K562 (cell line): Measurements from ENCODE around the gene TMEM132D. TPM values are rescaled to one million over a fixed set of nuclear protein-coding genes. Genes with fewer than 3 reads are reported as not detected.

Experiments used
- ATAC-seq: fragments of 200-7000 bp; cut with Tn5 transposase; 3 replicates; pipeline ENCODE4 v1.9.1; 2020; ENCODE audit warnings: moderate library complexity
- BruUV-seq: library from RNA; stranded (reverse); fragments of 400-500 nt; replicated peaks from 2 replicates; lab custom pipeline; 2021; lab: Mats Ljungman, UMichigan
- CTCF ChIA-PET: fragments of 300-600 bp; formaldehyde crosslinking; extraction: SDS; loops from one replicate; lab custom pipeline; 2021; ENCODE audit warnings: low intra/inter-chr PET ratio; lab: Yijun Ruan, JAX
- POLR2A ChIA-PET: fragments of 300-600, 350-650 bp; sonication (Branson Sonifier 250); formaldehyde crosslinking; extraction: SDS; loops from one replicate; lab custom pipeline; 2021; ENCODE audit warnings: antibody characterized with exemption, inconsistent platforms; lab: Yijun Ruan, JAX
- DNase-seq, 4 experiments: peaks; one replicate each; pipeline versions ENCODE4 v3.0.0 to v3.0.0-alpha.2; 2011 to 2018; ENCODE audit warnings: low spot score in 3 of 4, mixed read lengths in 3 of 4; ENCODE audit errors: extremely low read depth in 1 of 4
- FAIRE-seq: peaks from 2 replicates; lab custom pipeline; 2011; peaks lifted over from hg19 to GRCh38; lab: Jason Lieb, UNC
- H2AFZ ChIP-seq: 2 replicates; pipeline ENCODE4 v1.6.0; 2011; ENCODE audit warnings: low read depth, low read length, control low read depth, inconsistent platforms
- H3K27ac ChIP-seq: fragments of 200-600 bp; 3 replicates; pipeline ENCODE4 v1.8.0; 2011; ENCODE audit warnings: low read depth, mild to moderate bottlenecking, control low read depth, inconsistent platforms, low read length, moderate library complexity, mixed read lengths; ENCODE audit errors: extremely low read depth
- H3K27me3 ChIP-seq, 2 experiments: fragments of 300-600 bp in 1 of 2; 2 replicates in 1 of 2; 3 replicates in 1 of 2; pipeline versions ENCODE4 v1.6.0 to v1.8.0; 2011; ENCODE audit warnings: inconsistent platforms in 2 of 2, low read length in 2 of 2, mild to moderate bottlenecking in 1 of 2, mixed read lengths in 1 of 2, moderate library complexity in 1 of 2; ENCODE audit not compliant: control insufficient read depth in 2 of 2, insufficient read depth in 2 of 2
- H3K36me3 ChIP-seq: fragments of 300-600 bp; 3 replicates; pipeline ENCODE4 v1.8.0; 2011; ENCODE audit warnings: mild to moderate bottlenecking, low read length, inconsistent platforms; ENCODE audit not compliant: control insufficient read depth, insufficient read depth
- H3K4me1 ChIP-seq, 2 experiments: fragments of 200-600 bp in 1 of 2; replicated peaks in 1 of 2; 2 replicates in 1 of 2; 3 replicates in 1 of 2; pipeline versions ENCODE4 v1.5.1 to v1.8.0; 2011; ENCODE audit warnings: inconsistent platforms in 2 of 2, low read length in 2 of 2, mild to moderate bottlenecking in 1 of 2, mixed read lengths in 1 of 2, moderate library complexity in 1 of 2; ENCODE audit not compliant: control insufficient read depth in 2 of 2, insufficient read depth in 2 of 2
- H3K4me2 ChIP-seq: 2 replicates; pipeline ENCODE4 v1.6.1; 2011; ENCODE audit warnings: low read length, control low read depth, inconsistent platforms, mixed read lengths; ENCODE audit not compliant: insufficient read depth
- H3K4me3 ChIP-seq: fragments of 200-600 bp; sonication (generic), shearing (Covaris generic); 2 replicates; pipeline ENCODE4 v1.5.1; 2016; ENCODE audit warnings: control low read depth, inconsistent platforms
- H3K79me2 ChIP-seq: fragments of 200-600 bp; 3 replicates; pipeline ENCODE4 v1.8.0; 2011; ENCODE audit warnings: low read length, inconsistent platforms; ENCODE audit not compliant: control insufficient read depth, insufficient read depth
- H3K9ac ChIP-seq, 2 experiments: 2 replicates each; pipeline versions ENCODE4 v1.6.0 to v1.6.1; 2011; ENCODE audit warnings: low read depth in 2 of 2, low read length in 2 of 2, control low read depth in 1 of 2, inconsistent platforms in 1 of 2, mild to moderate bottlenecking in 1 of 2, mixed read lengths in 1 of 2; ENCODE audit not compliant: insufficient read depth in 1 of 2
- H3K9me1 ChIP-seq: one replicate; pipeline ENCODE4 v1.6.0; 2011; ENCODE audit warnings: inconsistent platforms, mild to moderate bottlenecking, low read length, moderate library complexity; ENCODE audit not compliant: control insufficient read depth, insufficient read depth
- H3K9me3 ChIP-seq: replicated peaks from 2 replicates; pipeline ENCODE4 v1.5.1; 2011; ENCODE audit warnings: low read depth, low read length, inconsistent platforms; ENCODE audit not compliant: control insufficient read depth, insufficient read depth
- H4K20me1 ChIP-seq: replicated peaks from 2 replicates; pipeline ENCODE4 v1.6.1; 2011; ENCODE audit warnings: low read length, inconsistent platforms, mixed read lengths; ENCODE audit not compliant: control insufficient read depth, insufficient read depth
- CCNT2 ChIP-seq: IDR thresholded peaks from 2 replicates; pipeline ENCODE4 v1.6.1; 2011; ENCODE audit warnings: borderline replicate concordance, low read depth, mild to moderate bottlenecking, moderate library complexity, mixed read lengths, low read length; ENCODE audit not compliant: insufficient read length; ENCODE audit errors: extremely low read depth
- CSDE1 ChIP-seq, 2 experiments: fragments of 450-650 bp; IDR thresholded peaks; 2 replicates each; pipeline ENCODE4 v1.6.1; 2016; ENCODE audit warnings: mild to moderate bottlenecking in 1 of 2
- GABPB1 ChIP-seq: sonication (generic); formaldehyde crosslinking; IDR thresholded peaks from 2 replicates; pipeline ENCODE4 v1.8.0; 2022; ENCODE audit warnings: mild to moderate bottlenecking, missing genetic modification reagents
- GTF2F1 ChIP-seq: IDR thresholded peaks from 2 replicates; pipeline ENCODE4 v1.6.1; 2011; ENCODE audit warnings: low read depth, low read length, improper control_type of control experiment
- HES1 ChIP-seq: fragments of 450-650 bp; IDR thresholded peaks from 2 replicates; pipeline ENCODE4 v1.6.1; 2016; ENCODE audit warnings: low read depth, mild to moderate bottlenecking, moderate library complexity
- KAT2B ChIP-seq: IDR thresholded peaks from one replicate; pipeline ENCODE4 v1.6.1; 2012; ENCODE audit warnings: low read depth, mild to moderate bottlenecking, control low read depth, inconsistent platforms, low read length, moderate library complexity
- KAT8 ChIP-seq: fragments of 450-650 bp; IDR thresholded peaks from 2 replicates; pipeline ENCODE4 v1.6.1; 2016; ENCODE audit warnings: low read depth, mild to moderate bottlenecking
- NKRF ChIP-seq: fragments of 450-650 bp; IDR thresholded peaks from 2 replicates; pipeline ENCODE4 v1.6.1; 2016; ENCODE audit warnings: borderline replicate concordance
- RUNX1 ChIP-seq: sonication (generic); IDR thresholded peaks from 2 replicates; pipeline ENCODE4 v1.6.1; 2016; ENCODE audit warnings: antibody characterized with exemption, low read depth
- SMAD2 ChIP-seq: fragments of 150-350 bp; IDR thresholded peaks from 2 replicates; pipeline ENCODE4 v1.6.1; 2014; ENCODE audit warnings: low read depth, mild to moderate bottlenecking, low read length
- TRIM24 ChIP-seq, 2 experiments: fragments of 450-650 bp; IDR thresholded peaks; 2 replicates each; pipeline ENCODE4 v1.6.1; 2016
- ZNF644 ChIP-seq: fragments of 200-800 bp; sonication (Bioruptor generic); IDR thresholded peaks from 2 replicates; pipeline ENCODE4 v1.6.1; 2016; ENCODE audit warnings: low read depth, missing genetic modification characterization, missing compliant biosample characterization
- ZNF707 ChIP-seq: fragments of 250-450 bp; sonication (Bioruptor Pico); conservative IDR thresholded peaks from 2 replicates; pipeline ENCODE4 v1.8.0; 2022; ENCODE audit warnings: inconsistent platforms, mild to moderate bottlenecking, moderate library complexity
- WGBS: fragments of 100-300 bp; shearing (Covaris generic); methylation state at CpG from one replicate; pipeline ENCODE4 v1.1.6; 2016; ENCODE audit warnings: low coverage, mixed read lengths; ENCODE audit not compliant: insufficient coverage; ENCODE audit errors: missing lambda C conversion rate; 5-methylcytosine and 5-hydroxymethylcytosine counted together
- in situ Hi-C: fragments of 300-500 bp; cut with MboI; formaldehyde crosslinking; loops from 4 replicates; pipeline ENCODE4 v1.15.0; 2018; ENCODE audit warnings: inconsistent platforms, mixed read lengths
- intact Hi-C: fragments of 100-400 bp; cut with micrococcal nuclease; formaldehyde crosslinking; loops from 2 replicates; pipeline ENCODE4 v1.14.2; 2022
- polyA plus RNA-seq, 8 experiments: library from polyadenylated mRNA; depleted of rRNA in 4 of 8; stranded (reverse) in 5 of 8; unstranded in 3 of 8; fragments of >200 nt; fragmentation: Nextera tagmentation in 2 of 8; fragmentation: Illumina TruSeq in 1 of 8; extraction: Ambion mirVana in 2 of 8; extraction: Trizol in 1 of 8; gene quantifications; 2 replicates each; pipeline versions ENCODE4 v1.2.1 to v1.2.3, GENCODE V29; 2011 to 2014; ENCODE audit warnings: inconsistent platforms in 1 of 8, missing spikeins in 1 of 8
- total RNA-seq, 7 experiments: library from RNA; depleted of rRNA in 6 of 7; stranded (reverse); fragments of >200 nt in 6 of 7; fragmentation: Illumina TruSeq in 2 of 7; extraction: Trizol in 2 of 7; gene quantifications; 2 replicates each; pipeline versions ENCODE4 v1.2.1 to v1.2.3, GENCODE V29; 2011 to 2021; ENCODE audit warnings: low replicate concordance in 1 of 7

TMEM132D gene
- total and polyA plus RNA-seq, 9 of the 15 experiments (the other 6 are each of a cell fraction or from before 2014, with no cell fraction given): not detected

GRCh38 chr12:129563266-129563665 is 340.6 kb downstream of the TMEM132D start (continued):
- no peak for TF ChIP-seq NKRF
- TF ChIP-seq GABPB1: no peak
- no peak for TF ChIP-seq ZNF644
- no peak for TF ChIP-seq KAT2B
- TF ChIP-seq ZNF707 (CRISPR knock-in tag): no peak
- TF ChIP-seq CCNT2: no peak
- TF ChIP-seq, all 486 proteins: peak for 0

GRCh38 chr12:129561304-129561703 is 342.5 kb downstream of the TMEM132D start:
- no peaks in the 10 kb centered on the region for H3K9me1 ChIP-seq
- H3K27ac ChIP-seq: no peak overlapping the region
- no peaks in the 10 kb centered on the region for H3K9me3 ChIP-seq
- H3K36me3 ChIP-seq: no peaks in the 10 kb centered on the region
- BruUV-seq: no TSS peak
- no peak for DNase-seq
- intact Hi-C loops: no loop called here
- H2AFZ ChIP-seq: no peak overlapping the region
- POLR2A ChIA-PET: no interaction called here
- no peaks in the 10 kb centered on the region for H3K4me1 ChIP-seq
- WGBS: 0% methylated on average over 2 of the region's 2 CpGs
- no peaks in the 10 kb centered on the region for H4K20me1 ChIP-seq
- no peak for FAIRE-seq
- in situ Hi-C loops: no loop called here
- H3K9ac ChIP-seq: no peak overlapping the region
- H3K27me3 ChIP-seq: no peaks in the 10 kb centered on the region; a peak in 1 of 5 replicates
- no peak overlapping the region for H3K4me2 ChIP-seq
- H3K4me3 ChIP-seq: no peak overlapping the region
- TF ChIP-seq TRIM24 (IDR thresholded peaks at IDR 0.05) (no peak), RUNX1 (no peak), KAT8 (no peak), CSDE1 (IDR thresholded peaks at IDR 0.05) (no peak), HES1 (no peak), GTF2F1 (no peak), SMAD2 (no peak)
- CTCF ChIA-PET: no interaction called here
- no peaks in the 10 kb centered on the region for H3K79me2 ChIP-seq
- ATAC-seq: no peak
